T-helper 2 cell treated with Interferon-gamma antibody and Interleukin-4, amounts not matched to agents 5 μg/mL and 100 μg/mL, for 36 hours (primary cell): ENCODE measurements around the gene TMEM163.

Experiments used
- DNase-seq: peaks from one replicate; pipeline ENCODE4 v3.0.0; 2021; ENCODE audit warnings: low spot score
- H3K27ac Mint-ChIP-seq: one replicate; pipeline ENCODE4 v1.8.0; 2021; ENCODE audit warnings: mild to moderate bottlenecking, mixed read lengths
- H3K27me3 Mint-ChIP-seq: one replicate; pipeline ENCODE4 v1.8.0; 2021; ENCODE audit warnings: low read depth, mixed read lengths
- H3K36me3 Mint-ChIP-seq: one replicate; pipeline ENCODE4 v1.8.0; 2021; ENCODE audit warnings: low read depth, mixed read lengths
- H3K4me1 Mint-ChIP-seq: one replicate; pipeline ENCODE4 v1.8.0; 2021; ENCODE audit warnings: low read depth, mixed read lengths
- H3K4me3 Mint-ChIP-seq: one replicate; pipeline ENCODE4 v1.8.0; 2022; ENCODE audit warnings: mild to moderate bottlenecking, moderate library complexity, mixed read lengths
- H3K9me3 Mint-ChIP-seq: one replicate; pipeline ENCODE4 v1.8.0; 2021; ENCODE audit warnings: mixed read lengths

TMEM163 gene

GRCh38 chr2:134448650-134449049 lies 270.1 kb downstream of the TMEM163 start:
- Mint-ChIP-seq H3K27ac (no peak overlapping the region), H3K9me3 (no peaks in the 10 kb centered on the region), H3K27me3 (no peaks in the 10 kb centered on the region), H3K36me3 (no peaks in the 10 kb centered on the region), H3K4me3 (no peak overlapping the region), H3K4me1 (no peaks in the 10 kb centered on the region)
- DNase-seq: no peak

- Mint-ChIP-seq H3K36me3 (no peaks in the 10 kb centered on the region), H3K27me3 (no peaks in the 10 kb centered on the region), H3K9me3 (no peaks in the 10 kb centered on the region), H3K4me1 (no peaks in the 10 kb centered on the region), H3K27ac (no peak overlapping the region), H3K4me3 (no peak overlapping the region)
- no peak for DNase-seq
Measured at GRCh38 chr2:134447669-134448068, 271.1 kb downstream of the TMEM163 start.

GRCh38 chr2:134446383-134447017 lies 272.3 kb downstream of the TMEM163 start:
- no peak overlapping the region for H3K27ac Mint-ChIP-seq
- H3K4me3 Mint-ChIP-seq: no peak overlapping the region
- no peak for DNase-seq
- no peaks in the 10 kb centered on the region for H3K4me1 Mint-ChIP-seq
- H3K9me3 Mint-ChIP-seq: no peaks in the 10 kb centered on the region
- H3K36me3 Mint-ChIP-seq: no peaks in the 10 kb centered on the region
- H3K27me3 Mint-ChIP-seq: no peaks in the 10 kb centered on the region

- no peaks in the 10 kb centered on the region for H3K9me3 Mint-ChIP-seq
- H3K27ac Mint-ChIP-seq: no peak overlapping the region
- H3K4me3 Mint-ChIP-seq: no peak overlapping the region
- H3K4me1 Mint-ChIP-seq: no peaks in the 10 kb centered on the region
- H3K27me3 Mint-ChIP-seq: no peaks in the 10 kb centered on the region
- no peaks in the 10 kb centered on the region for H3K36me3 Mint-ChIP-seq
- DNase-seq: no peak
Measured at GRCh38 chr2:134445985-134446382, 272.8 kb downstream of the TMEM163 start.

- no peak for DNase-seq
- no peaks in the 10 kb centered on the region for H3K36me3 Mint-ChIP-seq
- H3K9me3 Mint-ChIP-seq: no peaks in the 10 kb centered on the region
- H3K27me3 Mint-ChIP-seq: no peaks in the 10 kb centered on the region
- no peak overlapping the region for H3K27ac Mint-ChIP-seq
- H3K4me3 Mint-ChIP-seq: no peak overlapping the region
- H3K4me1 Mint-ChIP-seq: no peaks in the 10 kb centered on the region
Measured at GRCh38 chr2:134445116-134445515, 273.7 kb downstream of the TMEM163 start.

GRCh38 chr2:134443814-134444480 lies 274.9 kb downstream of the TMEM163 start:
- Mint-ChIP-seq H3K36me3 (no peaks in the 10 kb centered on the region), H3K4me3 (no peak overlapping the region), H3K4me1 (no peaks in the 10 kb centered on the region), H3K9me3 (no peaks in the 10 kb centered on the region), H3K27me3 (no peaks in the 10 kb centered on the region), H3K27ac (no peak overlapping the region)
- no peak for DNase-seq

GRCh38 chr2:134441153-134441863 lies 277.5 kb downstream of the TMEM163 start:
- Mint-ChIP-seq H3K4me1 (no peaks in the 10 kb centered on the region), H3K27ac (no peak overlapping the region), H3K4me3 (no peak overlapping the region), H3K27me3 (no peaks in the 10 kb centered on the region), H3K36me3 (no peaks in the 10 kb centered on the region), H3K9me3 (no peaks in the 10 kb centered on the region)
- DNase-seq: no peak

GRCh38 chr2:134440336-134440909 lies 278.4 kb downstream of the TMEM163 start:
- H3K27ac Mint-ChIP-seq: no peak overlapping the region
- H3K36me3 Mint-ChIP-seq: no peaks in the 10 kb centered on the region
- DNase-seq: no peak
- no peak overlapping the region for H3K4me3 Mint-ChIP-seq
- H3K4me1 Mint-ChIP-seq: no peaks in the 10 kb centered on the region
- H3K9me3 Mint-ChIP-seq: no peaks in the 10 kb centered on the region
- H3K27me3 Mint-ChIP-seq: no peaks in the 10 kb centered on the region

GRCh38 chr2:134438371-134438770 lies 280.4 kb downstream of the TMEM163 start:
- no peaks in the 10 kb centered on the region for H3K9me3 Mint-ChIP-seq
- no peaks in the 10 kb centered on the region for H3K27me3 Mint-ChIP-seq
- no peak overlapping the region for H3K4me3 Mint-ChIP-seq
- no peak for DNase-seq
- no peak overlapping the region for H3K27ac Mint-ChIP-seq
- no peaks in the 10 kb centered on the region for H3K4me1 Mint-ChIP-seq
- H3K36me3 Mint-ChIP-seq: no peaks in the 10 kb centered on the region

- no peak overlapping the region for H3K27ac Mint-ChIP-seq
- no peaks in the 10 kb centered on the region for H3K36me3 Mint-ChIP-seq
- no peaks in the 10 kb centered on the region for H3K4me1 Mint-ChIP-seq
- DNase-seq: no peak
- no peak overlapping the region for H3K4me3 Mint-ChIP-seq
- no peaks in the 10 kb centered on the region for H3K9me3 Mint-ChIP-seq
- no peaks in the 10 kb centered on the region for H3K27me3 Mint-ChIP-seq
Measured at GRCh38 chr2:134436706-134437105, 282.1 kb downstream of the TMEM163 start.

- H3K27me3 Mint-ChIP-seq: no peaks in the 10 kb centered on the region
- H3K4me1 Mint-ChIP-seq: no peaks in the 10 kb centered on the region
- H3K36me3 Mint-ChIP-seq: no peaks in the 10 kb centered on the region
- H3K27ac Mint-ChIP-seq: no peak overlapping the region
- no peak for DNase-seq
- H3K9me3 Mint-ChIP-seq: no peaks in the 10 kb centered on the region
- no peak overlapping the region for H3K4me3 Mint-ChIP-seq
Measured at GRCh38 chr2:134435936-134436335, 282.9 kb downstream of the TMEM163 start.

- Mint-ChIP-seq H3K27ac (no peak overlapping the region), H3K36me3 (no peaks in the 10 kb centered on the region), H3K4me3 (no peak overlapping the region), H3K27me3 (no peaks in the 10 kb centered on the region), H3K4me1 (no peaks in the 10 kb centered on the region), H3K9me3 (no peaks in the 10 kb centered on the region)
- DNase-seq: no peak
Measured at GRCh38 chr2:134435505-134435904, 283.3 kb downstream of the TMEM163 start.

GRCh38 chr2:134433979-134434378 lies 284.8 kb downstream of the TMEM163 start:
- H3K36me3 Mint-ChIP-seq: no peaks in the 10 kb centered on the region
- H3K4me3 Mint-ChIP-seq: no peak overlapping the region
- H3K4me1 Mint-ChIP-seq: no peaks in the 10 kb centered on the region
- no peaks in the 10 kb centered on the region for H3K27me3 Mint-ChIP-seq
- H3K27ac Mint-ChIP-seq: no peak overlapping the region
- no peak for DNase-seq
- no peaks in the 10 kb centered on the region for H3K9me3 Mint-ChIP-seq

GRCh38 chr2:134433469-134433868 lies 285.3 kb downstream of the TMEM163 start:
- H3K4me3 Mint-ChIP-seq: no peak overlapping the region
- no peaks in the 10 kb centered on the region for H3K36me3 Mint-ChIP-seq
- H3K4me1 Mint-ChIP-seq: no peaks in the 10 kb centered on the region
- no peaks in the 10 kb centered on the region for H3K27me3 Mint-ChIP-seq
- H3K9me3 Mint-ChIP-seq: no peaks in the 10 kb centered on the region
- no peak overlapping the region for H3K27ac Mint-ChIP-seq
- no peak for DNase-seq
